Lung (tissue), 13 donors: ENCODE data around the gene STRIP2. TPM values are rescaled to one million over a fixed set of nuclear protein-coding genes. Genes with fewer than 3 reads are reported as not detected.

Source experiments
- ATAC-seq: fragments of 200-7000 bp; cut with Tn5 transposase; one replicate; pipeline ENCODE4 v1.9.1; 2020; ENCODE audit warnings: moderate number of reproducible peaks; ENCODE audit not compliant: insufficient read depth, low FRiP score
- DNase-seq, 3 donors: peaks; one replicate each; pipeline ENCODE4 v3.0.0-alpha.2; 2013 to 2017
- H3K27ac ChIP-seq, 2 donors: one replicate each; pipeline ENCODE4 v1.5.1; 2013; ENCODE audit warnings: mild to moderate bottlenecking in 2 of 2, moderate library complexity in 2 of 2, control low read depth in 1 of 2, inconsistent platforms in 1 of 2, low read depth in 1 of 2, low read length in 1 of 2
- H3K27me3 ChIP-seq, 3 donors: one replicate each; pipeline ENCODE4 v1.5.1; 2013; ENCODE audit warnings: low read length in 2 of 3; ENCODE audit not compliant: control insufficient read depth in 3 of 3, insufficient read depth in 3 of 3
- H3K36me3 ChIP-seq, 4 donors: one replicate each; pipeline ENCODE4 v1.5.1; 2013; ENCODE audit warnings: low read length in 4 of 4, mild to moderate bottlenecking in 1 of 4, moderate library complexity in 1 of 4; ENCODE audit not compliant: control insufficient read depth in 4 of 4, insufficient read depth in 4 of 4
- H3K4me1 ChIP-seq, 5 donors: one replicate each; pipeline ENCODE4 v1.5.1; 2013; ENCODE audit warnings: low read length in 5 of 5, mild to moderate bottlenecking in 2 of 5, moderate library complexity in 1 of 5; ENCODE audit not compliant: control insufficient read depth in 5 of 5, insufficient read depth in 5 of 5
- H3K4me3 ChIP-seq: one replicate; pipeline ENCODE4 v1.5.1; 2013; ENCODE audit warnings: mild to moderate bottlenecking, control low read depth, moderate library complexity
- H3K9ac ChIP-seq, 2 donors: one replicate each; pipeline ENCODE4 v1.5.1; 2013; ENCODE audit warnings: low read length in 2 of 2, control low read depth in 1 of 2; ENCODE audit not compliant: insufficient read depth in 1 of 2
- H3K9me3 ChIP-seq, 4 donors: one replicate each; pipeline ENCODE4 v1.5.1; 2013; ENCODE audit warnings: low read length in 3 of 4, mild to moderate bottlenecking in 1 of 4, moderate library complexity in 1 of 4; ENCODE audit not compliant: control insufficient read depth in 4 of 4, insufficient read depth in 3 of 4
- CTCF ChIP-seq: IDR thresholded peaks from 2 replicates; pipeline ENCODE4 v1.5.1; 2012; ENCODE audit warnings: mild to moderate bottlenecking; ENCODE audit errors: control extremely low read depth, extremely low read depth
- WGBS, 2 donors: extraction: QIAGEN DNeasy Blood & Tissue Kit; methylation state at CpG; one replicate each; pipeline ENCODE4 v1.1.7; 2013; 5-methylcytosine and 5-hydroxymethylcytosine counted together
- polyA plus RNA-seq, 2 donors: library from polyadenylated mRNA; stranded (reverse); fragments of 200-250 nt; gene quantifications; one replicate each; pipeline ENCODE4 v1.2.1, GENCODE V29; 2013
- small RNA-seq: library from RNA; depleted of rRNA; stranded (forward); fragments of <200 nt; gene quantifications from one replicate; pipeline ENCODE3, GENCODE V24; 2014; ENCODE audit warnings: low replicate concordance
- total RNA-seq, 2 donors: library from RNA; depleted of rRNA in 1 of 2; stranded (reverse); fragments of >200 nt in 1 of 2; gene quantifications; one replicate each; pipeline ENCODE4 v1.2.1, GENCODE V29; 2014 to 2021
- donor health status: control.
- donor health status: control.
- donor health status: Bipolar disorder and iron deficiency.
- donor health status: healthy.
- donor health status: DM: yes; HTN: yes; CAD: no.

STRIP2 gene
- total and polyA plus RNA-seq, 4 donors: 1.1 to 2.1 (median 1.7) TPM

- 37 to 80% methylated on average over 5 of the region's 5 CpGs for WGBS, 2 donors
- no peak for ATAC-seq
- no peak for DNase-seq
- no peaks in the 10 kb centered on the region for H3K9me3 ChIP-seq
- no peaks in the 10 kb centered on the region for H3K4me1 ChIP-seq
- H3K27me3 ChIP-seq: no peaks in the 10 kb centered on the region
- TF ChIP-seq CTCF: no peak
- H3K9ac ChIP-seq: no peak overlapping the region
- H3K36me3 ChIP-seq: no peaks in the 10 kb centered on the region
- H3K27ac ChIP-seq: no peak overlapping the region
- no peak overlapping the region for H3K4me3 ChIP-seq
Measured at GRCh38 chr7:129535896-129536295, 101.7 kb downstream of the STRIP2 start.

DNA sequence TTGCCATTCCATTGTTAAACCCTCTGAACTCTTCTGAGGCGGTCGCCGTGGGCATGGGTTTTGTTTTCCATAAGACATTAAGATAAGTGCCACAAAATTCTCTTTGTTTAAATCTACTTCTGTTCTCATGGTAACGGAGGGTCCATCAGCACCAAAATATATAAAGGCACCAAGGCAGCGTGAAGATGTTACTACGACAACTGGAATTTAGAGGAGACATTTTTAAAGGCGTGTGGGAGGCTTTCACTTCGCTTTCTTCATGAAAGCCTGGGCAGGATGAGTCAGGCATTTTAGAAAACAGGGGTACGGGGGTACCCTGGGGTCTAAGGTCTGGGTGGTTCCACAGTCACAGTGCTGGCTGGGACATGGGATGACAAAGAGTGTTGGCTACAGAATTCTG lies 102.1 kb downstream of the STRIP2 start:
- WGBS, 2 donors: 81 to 83% methylated on average over 9 of the region's 9 CpGs
- DNase-seq: no peak
- Histone ChIP-seq H3K4me1 (no peaks in the 10 kb centered on the region), H3K4me3 (no peak overlapping the region), H3K27ac (no peak overlapping the region), H3K36me3 (no peaks in the 10 kb centered on the region), H3K9me3 (no peaks in the 10 kb centered on the region), H3K9ac (no peak overlapping the region), H3K27me3 (no peaks in the 10 kb centered on the region)
- TF ChIP-seq CTCF: no peak
- ATAC-seq: no peak

Small RNA genes within 50 kb of the gene (small RNA-seq; reads per million reads assigned to genes)
- gene AC009244.1 (not detected), gene RNU1-72P (not detected), gene SNRPGP3 (not detected)

Other genes starting within 250 kb of the STRIP2 start
- gene SMO, start 245.8 kb upstream of the STRIP2 start, total RNA-seq: 10 to 100 TPM in 1 of 2 donors, 1 to 10 TPM in 1; 4.6 to 19.3 TPM
- gene SMO, start 245.8 kb upstream of the STRIP2 start, polyA plus RNA-seq: 1 to 10 TPM in 1 of 2 donors, under 1 TPM in 1; 0.87 to 2.5 TPM
- 100 to 1,000 TPM; 117 to 172 TPM for gene AHCYL2, start 209.4 kb upstream of the STRIP2 start, total RNA-seq
- 10 to 100 TPM; 16.3 to 70.8 TPM for gene AHCYL2, start 209.4 kb upstream of the STRIP2 start, polyA plus RNA-seq
- 1 to 10 TPM in 1 of 2 donors, under 1 TPM in 1; 0.51 to 3.6 TPM for gene SMKR1, start 68.1 kb downstream of the STRIP2 start, total RNA-seq
- 1 to 10 TPM; 1.7 to 2.2 TPM for gene SMKR1, start 68.1 kb downstream of the STRIP2 start, polyA plus RNA-seq
- 10 to 100 TPM; 19.0 to 33.3 TPM for gene NRF1, start 177.3 kb downstream of the STRIP2 start, total RNA-seq
- gene NRF1, start 177.3 kb downstream of the STRIP2 start, polyA plus RNA-seq: 10 to 100 TPM in 1 of 2 donors, 1 to 10 TPM in 1; 6.9 to 10.6 TPM